Upper lobe of right lung (tissue), 1 donor: ENCODE measurements around the gene NR1I3. TPM values are rescaled to one million over a fixed set of nuclear protein-coding genes. Genes with fewer than 3 reads are reported as not detected.

Experiments used
- ATAC-seq: fragments of 200-7000 bp; cut with Tn5 transposase; one replicate; pipeline ENCODE4 v1.9.1; 2020; ENCODE audit warnings: mild to moderate bottlenecking, moderate library complexity
- DNase-seq: peaks from one replicate; pipeline ENCODE4 v3.0.0-alpha.2; 2020
- H3K27ac ChIP-seq: fragments of 200-600 bp; one replicate; pipeline ENCODE4 v1.8.0; 2022
- H3K27me3 ChIP-seq: fragments of 200-600 bp; one replicate; pipeline ENCODE4 v1.8.0; 2022; ENCODE audit warnings: mild to moderate bottlenecking
- H3K36me3 ChIP-seq: fragments of 200-600 bp; one replicate; pipeline ENCODE4 v1.8.0; 2022
- H3K4me1 ChIP-seq: fragments of 200-600 bp; one replicate; pipeline ENCODE4 v1.8.0; 2022
- H3K4me3 ChIP-seq: fragments of 200-600 bp; one replicate; pipeline ENCODE4 v1.8.0; 2022; ENCODE audit warnings: mild to moderate bottlenecking
- H3K9me3 ChIP-seq: fragments of 200-600 bp; one replicate; pipeline ENCODE4 v1.8.0; 2022
- CTCF ChIP-seq: fragments of 200-600 bp; IDR thresholded peaks from one replicate; pipeline ENCODE4 v1.8.0; 2022; ENCODE audit warnings: antibody characterized with exemption
- intact Hi-C: fragments of 100-400 bp; cut with DNase I; formaldehyde crosslinking; loops from one replicate; pipeline ENCODE4 v1.11.0; 2022
- total RNA-seq: library from RNA; stranded (reverse); fragmentation: NEBNext Ultra II Directional; extraction: Animal tissue kit (Norgen Biotek cat#: 25700); gene quantifications from one replicate; pipeline ENCODE4 v1.2.1, GENCODE V29; 2021
- donor health status: DM: no; HTN: yes; CAD: no; lungs with severe emphysema.

NR1I3 gene
- total RNA-seq, 1 donor from 2014 or later = not detected

DNA sequence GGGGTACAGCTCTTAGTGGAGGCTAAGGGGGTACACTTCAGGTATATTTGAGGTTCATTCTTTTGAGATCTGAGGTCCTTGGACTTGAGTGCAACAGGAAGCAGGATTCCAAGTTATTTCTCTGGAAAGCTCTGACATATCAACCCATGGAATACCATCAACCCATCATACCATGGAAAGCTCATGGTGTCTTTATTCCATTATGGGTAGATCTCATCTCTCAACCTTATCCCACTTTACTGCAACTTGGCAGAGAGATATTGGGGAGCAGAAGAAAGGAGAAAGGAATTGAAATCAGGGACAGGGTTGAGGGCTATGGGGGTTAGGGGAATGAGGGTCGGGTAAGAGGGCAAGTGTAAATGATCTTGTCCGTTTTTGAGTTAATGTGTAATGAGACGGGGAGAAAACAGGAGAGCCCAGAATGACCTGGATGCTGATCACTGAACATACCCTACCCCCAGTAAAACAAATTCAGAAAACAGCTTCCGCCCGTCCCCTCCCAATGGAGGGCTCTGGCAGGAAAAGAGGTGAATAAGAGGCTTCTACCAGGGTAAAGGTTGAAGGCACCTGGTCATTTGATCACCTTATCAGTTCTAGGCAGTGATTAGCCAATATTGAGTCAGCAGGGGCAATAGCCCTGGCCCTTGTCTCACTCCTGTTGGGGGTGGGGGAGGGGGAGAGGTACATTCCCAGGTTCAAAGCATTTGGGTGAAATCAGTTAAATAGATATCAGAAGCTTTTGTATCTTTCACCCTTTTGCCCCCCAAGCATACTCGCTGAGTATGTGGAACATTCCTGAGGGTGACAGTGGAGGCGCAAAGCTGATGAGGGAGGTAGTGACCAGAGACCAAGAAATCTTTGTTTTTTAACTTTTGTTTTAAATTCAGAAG is 14.0 kb downstream of the NR1I3 start:
- Histone ChIP-seq H3K27ac (no peak overlapping the region), H3K27me3 (no peaks in the 10 kb centered on the region), H3K4me3 (no peak overlapping the region), H3K4me1 (peaks cover 21% of the 10 kb centered on the region), H3K9me3 (no peaks in the 10 kb centered on the region), H3K36me3 (peaks cover 13% of the 10 kb centered on the region)
- intact Hi-C loops = loop anchor here (10.0 kb wide), 1 partner anchor 161 kb away; no protein-coding TSS in a partner anchor
- no peak for DNase-seq
- no peak for ATAC-seq
- no peak for TF ChIP-seq CTCF

DNA sequence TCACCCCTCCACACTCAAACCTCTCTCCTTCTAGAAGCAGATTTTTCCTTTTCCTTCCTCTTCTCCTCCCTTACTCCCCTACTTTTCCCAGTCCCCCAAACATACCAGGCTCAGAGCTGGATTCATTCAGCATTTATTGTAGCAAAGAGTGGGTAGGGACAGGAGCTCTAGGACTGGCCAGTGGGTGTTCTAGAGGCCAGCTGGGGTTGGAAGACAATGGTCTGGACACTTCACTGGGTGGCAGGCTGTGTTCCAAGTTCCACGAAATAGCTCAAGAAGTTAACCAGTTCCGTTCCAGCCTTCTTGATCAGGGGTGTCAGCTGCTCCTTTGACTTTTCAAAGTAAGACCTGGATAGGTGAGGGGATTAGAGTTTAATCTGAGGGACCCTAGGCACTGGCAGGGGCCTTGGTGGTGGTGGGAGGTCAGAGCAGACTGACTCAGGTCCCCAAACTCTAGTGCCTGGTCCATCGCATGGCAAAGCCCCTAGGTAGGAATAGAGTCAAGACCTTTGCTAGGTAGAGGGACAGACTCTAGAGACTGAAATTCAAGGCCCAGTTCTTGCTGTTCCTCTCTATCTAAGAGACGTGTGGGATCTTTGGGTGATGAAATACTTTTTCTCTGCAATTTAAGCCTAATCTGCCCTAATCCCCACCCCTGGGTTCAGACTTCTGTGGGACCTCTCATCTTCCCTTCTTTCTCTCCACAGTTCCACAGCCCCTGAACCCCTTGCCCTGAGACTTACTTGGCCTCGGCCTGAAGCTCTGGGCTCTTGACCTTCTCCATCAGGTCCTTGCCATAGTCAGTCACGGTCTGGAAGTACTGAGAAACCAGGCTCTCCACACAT is 15.6 kb downstream of the NR1I3 start:
- peaks cover 17% of the 10 kb centered on the region for H3K4me1 ChIP-seq
- ATAC-seq (no peak), DNase-seq (no peak)
- H3K9me3 ChIP-seq = no peaks in the 10 kb centered on the region
- H3K27me3 ChIP-seq = no peaks in the 10 kb centered on the region
- TF ChIP-seq CTCF = no peak
- H3K27ac ChIP-seq = no peak overlapping the region
- no peak overlapping the region for H3K4me3 ChIP-seq
- intact Hi-C loops = loop anchor here (10.0 kb wide), 1 partner anchor 162 kb away; no protein-coding TSS in a partner anchor
- no peaks in the 10 kb centered on the region for H3K36me3 ChIP-seq

GRCh38 chr1:161220002-161220401 is 18.0 kb downstream of the NR1I3 start:
- Histone ChIP-seq H3K9me3 (no peaks in the 10 kb centered on the region), H3K4me3 (no peak overlapping the region), H3K27ac (no peak overlapping the region), H3K27me3 (no peaks in the 10 kb centered on the region), H3K4me1 (peaks cover 2% of the 10 kb centered on the region), H3K36me3 (peaks cover 4% of the 10 kb centered on the region)
- intact Hi-C loops = loop anchor here (10.0 kb wide), 1 partner anchor 165 kb away; no protein-coding TSS in a partner anchor
- TF ChIP-seq CTCF = no peak
- ATAC-seq (no peak), DNase-seq (no peak)

- H3K27ac ChIP-seq = no peak overlapping the region
- TF ChIP-seq CTCF = no peak
- peaks cover 11% of the 10 kb centered on the region for H3K36me3 ChIP-seq
- H3K4me1 ChIP-seq = no peaks in the 10 kb centered on the region
- H3K4me3 ChIP-seq = no peak overlapping the region
- intact Hi-C loops = no loop called here
- DNase-seq (no peak), ATAC-seq (no peak)
- H3K9me3 ChIP-seq = no peaks in the 10 kb centered on the region
- H3K27me3 ChIP-seq = no peaks in the 10 kb centered on the region
Measured at GRCh38 chr1:161219078-161219892, 18.7 kb downstream of the NR1I3 start.
